Ishikawa (cell line): ENCODE measurements around the gene ARHGAP45.

Experiments
- CEBPB ChIP-seq: IDR thresholded peaks from 2 replicates; pipeline ENCODE4 v1.6.1; 2012
- CREB1 ChIP-seq: IDR thresholded peaks from 2 replicates; pipeline ENCODE4 v1.6.1; 2012; ENCODE audit warnings: low read depth
- EGR1 ChIP-seq: IDR thresholded peaks from 2 replicates; pipeline ENCODE4 v1.6.1; 2012
- EP300 ChIP-seq: IDR thresholded peaks from 2 replicates; pipeline ENCODE4 v1.6.1; 2012; ENCODE audit warnings: borderline replicate concordance
- FOXM1 ChIP-seq: IDR thresholded peaks from 2 replicates; pipeline ENCODE4 v1.6.1; 2012; ENCODE audit warnings: low read depth, borderline replicate concordance
- MAX ChIP-seq: IDR thresholded peaks from 2 replicates; pipeline ENCODE4 v1.6.1; 2012
- NFIC ChIP-seq: IDR thresholded peaks from 2 replicates; pipeline ENCODE4 v1.6.1; 2012
- RAD21 ChIP-seq: IDR thresholded peaks from 2 replicates; pipeline ENCODE4 v1.6.1; 2012; ENCODE audit warnings: low read depth
- REST ChIP-seq: IDR thresholded peaks from 2 replicates; pipeline ENCODE4 v1.6.1; 2012; ENCODE audit warnings: low read depth, mild to moderate bottlenecking
- TAF1 ChIP-seq: IDR thresholded peaks from 2 replicates; pipeline ENCODE4 v1.6.1; 2012; ENCODE audit warnings: low read depth, mild to moderate bottlenecking
- TCF12 ChIP-seq: IDR thresholded peaks from 2 replicates; pipeline ENCODE4 v1.6.1; 2012; ENCODE audit warnings: low read depth
- TEAD4 ChIP-seq: IDR thresholded peaks from 2 replicates; pipeline ENCODE4 v1.6.1; 2012
- USF1 ChIP-seq: IDR thresholded peaks from 2 replicates; pipeline ENCODE4 v1.6.1; 2012
- YY1 ChIP-seq: IDR thresholded peaks from 2 replicates; pipeline ENCODE4 v1.6.1; 2012; ENCODE audit warnings: low read depth
- ZBTB7A ChIP-seq: IDR thresholded peaks from 2 replicates; pipeline ENCODE4 v1.6.1; 2012; ENCODE audit warnings: low read depth

Gene ARHGAP45

GRCh38 chr19:1079566-1080111, 12.7 kb downstream of the ARHGAP45 start:
- TF ChIP-seq TCF12: no peak
- no peak for TF ChIP-seq FOXM1
- no peak for TF ChIP-seq MAX
- TF ChIP-seq USF1: no peak
- TF ChIP-seq REST: no peak
- TF ChIP-seq RAD21: no peak
- TF ChIP-seq EGR1: no peak
- no peak for TF ChIP-seq YY1
- no peak for TF ChIP-seq CREB1
- no peak for TF ChIP-seq CEBPB
- no peak for TF ChIP-seq TEAD4
- no peak for TF ChIP-seq TAF1
- no peak for TF ChIP-seq ZBTB7A

GRCh38 chr19:1080360-1081161, 13.6 kb downstream of the ARHGAP45 start:
- TF ChIP-seq TAF1: no peak
- TF ChIP-seq RAD21: no peak
- no peak for TF ChIP-seq CREB1
- TF ChIP-seq YY1: no peak
- TF ChIP-seq TCF12: no peak
- no peak for TF ChIP-seq EP300
- TF ChIP-seq FOXM1: no peak
- no peak for TF ChIP-seq USF1
- no peak for TF ChIP-seq MAX
- no peak for TF ChIP-seq TEAD4
- no peak for TF ChIP-seq ZBTB7A
- TF ChIP-seq CEBPB: no peak
- no peak for TF ChIP-seq REST
- no peak for TF ChIP-seq NFIC
- TF ChIP-seq EGR1: no peak

- TF ChIP-seq NFIC (no peak), USF1 (no peak), FOXM1 (no peak), TCF12 (no peak), EGR1 (no peak), CREB1 (no peak), EP300 (no peak), REST (no peak), RAD21 (no peak), YY1 (no peak), MAX (no peak), TAF1 (no peak), ZBTB7A (no peak), CEBPB (no peak)
These were observed 14.6 kb downstream of the ARHGAP45 start for GRCh38 chr19:1081301-1082164.
